Colonic mucosa (tissue), 4 donors: Measurements from ENCODE around the gene ICA1. TPM values are rescaled to one million over a fixed set of nuclear protein-coding genes. Genes with fewer than 3 reads are reported as not detected.

Experiments used
- DNase-seq: peaks from one replicate; pipeline ENCODE4 v3.0.0-alpha.2; 2020
- H3K27ac ChIP-seq: fragments of 200-600 bp; one replicate; pipeline ENCODE4 v1.8.0; 2021
- H3K27me3 ChIP-seq: fragments of 200-600 bp; one replicate; pipeline ENCODE4 v1.8.0; 2021
- H3K36me3 ChIP-seq: fragments of 200-600 bp; one replicate; pipeline ENCODE4 v1.8.0; 2021
- H3K4me1 ChIP-seq: fragments of 200-600 bp; one replicate; pipeline ENCODE4 v1.8.0; 2021; ENCODE audit warnings: mild to moderate bottlenecking
- H3K4me3 ChIP-seq: fragments of 200-600 bp; one replicate; pipeline ENCODE4 v1.8.0; 2021
- H3K9ac ChIP-seq, 2 donors: one replicate each; pipeline ENCODE4 v1.7.0; 2013; ENCODE audit warnings: control low read depth in 2 of 2, low read depth in 2 of 2, low read length in 2 of 2
- H3K9me3 ChIP-seq: fragments of 200-600 bp; one replicate; pipeline ENCODE4 v1.8.0; 2021
- intact Hi-C: fragments of 100-400 bp; cut with DNase I; formaldehyde crosslinking; loops from one replicate; pipeline ENCODE4 v1.14.1; 2022
- total RNA-seq, 2 donors: library from RNA; stranded (reverse); fragmentation: NEBNext Ultra II Directional in 1 of 2; extraction: Animal tissue kit (Norgen Biotek cat#: 25700) in 1 of 2; gene quantifications; one replicate each; pipeline ENCODE4 v1.2.1, GENCODE V29; 2021
- TF ChIP-seq, protein P1 (sequence below): fragments of 200-600 bp; IDR thresholded peaks from one replicate; pipeline ENCODE4 v1.8.0; 2022; ENCODE audit warnings: antibody characterized with exemption, mild to moderate bottlenecking
- donor health status: healthy.
- donor health status: DM: no; HTN: no; CAD: no.
- donor health status: DM: no; HTN: no; CAD: no.

The ICA1 gene
- total RNA-seq, 2 donors from 2014 or later: 46.1 to 47.5 TPM

DNA sequence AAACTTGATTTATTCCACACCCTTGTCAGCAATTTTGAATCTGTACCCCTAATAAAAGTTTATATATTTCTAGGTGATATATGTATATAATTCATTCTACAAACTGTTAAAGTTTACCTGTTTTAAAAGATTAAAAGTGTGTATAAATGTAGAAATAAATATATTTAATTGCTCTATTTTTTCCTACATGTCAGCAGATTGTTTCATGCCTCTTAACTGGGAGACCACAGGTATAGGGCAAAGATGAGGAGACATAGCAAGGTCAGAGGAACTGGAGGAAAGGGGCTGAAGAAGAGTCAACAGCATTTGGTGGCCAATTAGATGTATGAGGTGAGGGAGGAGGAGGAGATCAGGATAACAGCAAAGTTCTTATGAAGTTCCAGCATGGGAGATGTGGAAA, 183.5 kb downstream of the ICA1 start:
- Histone ChIP-seq H3K9ac (no peak overlapping the region), H3K4me1 (no peaks in the 10 kb centered on the region), H3K9me3 (no peaks in the 10 kb centered on the region), H3K27ac (no peak overlapping the region), H3K27me3 (no peaks in the 10 kb centered on the region), H3K36me3 (no peaks in the 10 kb centered on the region), H3K4me3 (no peak overlapping the region)
- no peak for DNase-seq
- intact Hi-C loops: no loop called here
- TF ChIP-seq, protein P1, sequence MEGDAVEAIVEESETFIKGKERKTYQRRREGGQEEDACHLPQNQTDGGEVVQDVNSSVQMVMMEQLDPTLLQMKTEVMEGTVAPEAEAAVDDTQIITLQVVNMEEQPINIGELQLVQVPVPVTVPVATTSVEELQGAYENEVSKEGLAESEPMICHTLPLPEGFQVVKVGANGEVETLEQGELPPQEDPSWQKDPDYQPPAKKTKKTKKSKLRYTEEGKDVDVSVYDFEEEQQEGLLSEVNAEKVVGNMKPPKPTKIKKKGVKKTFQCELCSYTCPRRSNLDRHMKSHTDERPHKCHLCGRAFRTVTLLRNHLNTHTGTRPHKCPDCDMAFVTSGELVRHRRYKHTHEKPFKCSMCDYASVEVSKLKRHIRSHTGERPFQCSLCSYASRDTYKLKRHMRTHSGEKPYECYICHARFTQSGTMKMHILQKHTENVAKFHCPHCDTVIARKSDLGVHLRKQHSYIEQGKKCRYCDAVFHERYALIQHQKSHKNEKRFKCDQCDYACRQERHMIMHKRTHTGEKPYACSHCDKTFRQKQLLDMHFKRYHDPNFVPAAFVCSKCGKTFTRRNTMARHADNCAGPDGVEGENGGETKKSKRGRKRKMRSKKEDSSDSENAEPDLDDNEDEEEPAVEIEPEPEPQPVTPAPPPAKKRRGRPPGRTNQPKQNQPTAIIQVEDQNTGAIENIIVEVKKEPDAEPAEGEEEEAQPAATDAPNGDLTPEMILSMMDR: no peak

DNA sequence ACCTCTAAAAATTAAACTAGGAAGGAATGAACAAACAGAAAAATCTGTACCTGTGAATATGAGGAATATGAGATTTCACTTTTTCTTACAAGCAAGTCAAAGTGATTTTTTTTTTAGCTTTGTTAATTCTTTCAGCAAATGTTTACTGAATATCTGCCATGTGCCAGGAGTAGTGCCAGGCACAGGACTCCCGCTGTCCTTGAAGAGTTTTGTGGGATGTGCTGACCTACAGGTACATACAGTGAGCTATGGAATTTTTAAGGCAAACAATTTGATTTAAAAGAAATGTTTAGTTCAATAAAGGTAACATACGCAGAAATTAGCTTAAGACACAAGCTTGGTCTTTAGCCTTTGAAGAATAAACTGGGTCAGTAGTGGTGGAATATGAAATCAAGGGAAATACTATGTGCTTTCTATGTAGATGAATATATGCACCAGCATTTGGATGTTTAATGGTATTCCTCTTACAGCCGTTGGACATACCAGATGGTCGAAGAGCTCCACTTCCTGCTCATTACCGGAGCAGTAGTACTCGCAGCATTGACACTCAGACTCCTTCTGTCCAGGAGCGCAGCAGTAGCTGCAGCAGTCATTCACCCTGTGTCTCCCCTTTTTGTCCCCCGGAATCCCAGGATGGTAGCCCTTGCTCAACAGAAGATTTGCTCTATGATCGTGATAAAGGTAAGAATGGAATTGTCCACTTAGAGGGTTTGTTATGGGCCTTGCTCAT, 191.4 kb downstream of the ICA1 start:
- H3K36me3 ChIP-seq: no peaks in the 10 kb centered on the region
- TF ChIP-seq, protein P1: no peak
- no peak overlapping the region for H3K27ac ChIP-seq
- no peak for DNase-seq
- no peak overlapping the region for H3K4me3 ChIP-seq
- no peaks in the 10 kb centered on the region for H3K27me3 ChIP-seq
- intact Hi-C loops: no loop called here
- H3K9me3 ChIP-seq: no peaks in the 10 kb centered on the region
- no peak overlapping the region for H3K9ac ChIP-seq
- H3K4me1 ChIP-seq: no peaks in the 10 kb centered on the region

DNA sequence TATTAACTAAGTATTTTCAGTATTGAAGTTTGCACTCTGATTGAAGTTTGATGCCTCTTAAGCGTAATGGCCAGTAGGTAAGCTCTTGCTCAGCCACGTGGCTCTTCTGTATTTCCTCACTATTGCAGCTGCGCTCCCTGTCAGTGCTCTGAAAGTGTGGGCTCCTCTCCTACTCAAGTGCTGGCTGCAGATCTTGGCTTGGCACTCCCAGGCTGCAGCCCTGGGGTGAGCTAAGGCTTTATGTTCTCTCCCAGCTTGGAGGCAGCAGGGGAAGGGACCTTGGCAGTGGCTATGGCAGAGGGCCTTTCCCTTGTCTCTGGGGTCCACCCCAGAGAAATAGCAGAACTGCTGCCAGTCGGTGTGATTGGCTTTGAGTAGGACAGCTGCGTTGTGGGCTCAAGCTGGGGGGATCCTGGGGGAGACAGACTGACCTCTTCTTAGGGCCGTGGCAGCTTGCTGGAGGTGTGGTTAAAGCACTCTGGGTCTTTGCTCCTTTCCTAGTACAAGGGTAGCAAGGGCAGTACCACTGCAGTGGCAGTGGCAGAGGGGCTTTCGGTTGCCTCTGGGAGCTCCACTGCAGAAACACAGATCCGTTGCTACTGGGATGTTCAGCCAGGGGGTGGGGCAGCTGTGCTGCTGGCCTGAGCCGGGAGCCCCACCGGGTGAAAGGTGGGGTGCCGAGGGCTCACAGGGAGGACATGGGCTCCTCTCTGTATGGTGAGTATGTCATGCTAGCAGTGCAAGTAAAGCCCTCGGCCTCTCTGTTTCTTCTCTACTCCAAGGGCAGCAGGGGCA, 192.9 kb downstream of the ICA1 start:
- no peaks in the 10 kb centered on the region for H3K36me3 ChIP-seq
- H3K9me3 ChIP-seq: no peaks in the 10 kb centered on the region
- no peak overlapping the region for H3K4me3 ChIP-seq
- H3K27me3 ChIP-seq: no peaks in the 10 kb centered on the region
- DNase-seq: no peak
- intact Hi-C loops: no loop called here
- H3K4me1 ChIP-seq: no peaks in the 10 kb centered on the region
- H3K9ac ChIP-seq: no peak overlapping the region
- no peak overlapping the region for H3K27ac ChIP-seq
- TF ChIP-seq, protein P1: no peak

DNA sequence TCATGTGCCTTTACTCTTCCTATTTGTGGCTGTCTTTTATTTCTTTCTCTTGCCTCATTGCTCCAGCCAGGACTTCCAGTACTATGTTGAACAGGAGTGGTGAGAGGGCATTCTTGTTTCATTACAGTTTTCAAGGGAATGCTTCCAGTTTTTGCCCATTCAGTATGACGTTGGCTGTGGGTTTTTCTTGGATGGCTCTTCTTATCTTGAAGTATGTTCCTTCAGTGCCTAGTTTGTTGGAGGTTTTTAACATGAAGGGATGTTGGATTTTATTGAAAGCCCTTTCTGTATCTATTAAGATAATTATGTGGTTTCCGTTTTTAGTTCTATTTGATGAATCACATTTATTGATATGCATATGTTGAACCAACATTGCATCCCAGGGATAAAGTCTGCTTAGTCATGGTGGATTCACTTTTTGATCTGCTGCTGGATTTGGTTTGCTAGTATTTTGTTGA, 196.6 kb downstream of the ICA1 start:
- no peak overlapping the region for H3K27ac ChIP-seq
- DNase-seq: no peak
- H3K9me3 ChIP-seq: no peaks in the 10 kb centered on the region
- intact Hi-C loops: no loop called here
- no peaks in the 10 kb centered on the region for H3K36me3 ChIP-seq
- H3K9ac ChIP-seq: no peak overlapping the region
- TF ChIP-seq, protein P1: no peak
- no peak overlapping the region for H3K4me3 ChIP-seq
- no peaks in the 10 kb centered on the region for H3K27me3 ChIP-seq
- H3K4me1 ChIP-seq: no peaks in the 10 kb centered on the region

DNA sequence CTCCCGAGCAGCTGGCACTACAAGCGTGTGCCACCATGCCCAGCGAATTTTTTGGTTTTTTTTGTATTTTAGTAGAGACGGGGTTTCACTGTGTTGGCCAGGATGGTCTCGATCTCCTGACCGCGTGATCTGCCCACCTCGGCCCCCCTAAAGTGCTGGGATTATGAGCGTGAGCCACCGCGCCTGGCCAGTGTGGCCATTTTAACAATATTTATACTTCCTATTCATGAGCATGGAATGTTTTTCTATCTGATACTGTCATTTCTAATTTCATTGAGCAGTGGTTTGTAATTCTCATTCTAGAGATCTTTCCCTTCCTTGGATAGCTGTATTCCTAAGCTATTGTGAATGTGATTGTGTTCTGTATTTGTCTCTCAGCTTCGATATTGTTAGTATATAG, 197.1 kb downstream of the ICA1 start:
- Histone ChIP-seq H3K4me1 (no peaks in the 10 kb centered on the region), H3K36me3 (no peaks in the 10 kb centered on the region), H3K9me3 (no peaks in the 10 kb centered on the region), H3K4me3 (no peak overlapping the region), H3K9ac (no peak overlapping the region), H3K27me3 (no peaks in the 10 kb centered on the region), H3K27ac (no peak overlapping the region)
- no peak for DNase-seq
- TF ChIP-seq, protein P1: no peak
- intact Hi-C loops: no loop called here
